Stimulated activated CD4-positive, alpha-beta T cell treated with anti-CD3 and anti-CD28 coated beads, Interleukin-1b, Interleukin-23, amount 100 ng/mL, for 24 hours (primary cell): ENCODE results near the gene ANKFN1.

Experiments
- DNase-seq, 4 experiments: peaks; one replicate each; pipeline ENCODE4 v3.0.0-alpha.2; 2020; ENCODE audit warnings: low read depth in 4 of 4, low spot score in 1 of 4

The ANKFN1 gene

DNA sequence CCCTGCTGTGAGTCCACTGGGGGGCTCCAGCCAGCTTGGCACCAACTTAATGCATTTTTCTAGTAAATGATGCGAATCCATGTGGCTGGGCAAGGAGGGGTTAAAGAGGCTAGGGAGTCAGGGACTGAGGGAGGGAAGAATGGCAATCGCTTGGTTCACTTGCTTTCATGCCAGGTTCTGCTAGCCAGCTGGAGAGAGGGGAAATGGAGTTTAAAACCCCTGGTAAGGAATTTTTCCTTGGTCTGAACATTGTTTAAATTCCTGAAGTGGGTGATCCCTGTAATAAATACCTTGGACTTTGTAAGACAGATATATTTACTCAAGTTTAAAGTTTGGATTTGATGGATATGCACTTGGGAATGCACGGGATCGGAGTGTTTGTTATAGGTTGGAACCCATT lies 22.8 kb downstream of the ANKFN1 start:
- DNase-seq: no peak

DNA sequence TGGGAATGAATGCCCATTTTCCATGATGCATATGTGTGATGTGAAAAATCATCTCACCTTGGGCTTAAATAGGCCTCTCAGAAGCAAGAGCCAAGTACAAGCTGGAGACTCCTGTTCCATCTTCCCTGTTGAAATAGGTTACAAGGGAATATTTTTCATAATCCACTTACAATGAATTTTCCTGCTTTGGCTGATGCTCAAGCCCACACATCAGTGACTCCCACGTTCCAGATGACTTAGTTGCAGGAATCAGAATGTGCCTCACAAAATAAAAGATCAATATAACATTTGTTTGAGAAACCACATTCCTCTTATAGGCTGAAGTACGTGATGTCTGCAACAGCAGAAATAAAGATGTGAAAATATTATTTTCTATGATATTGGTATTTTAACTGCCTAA lies 24.1 kb downstream of the ANKFN1 start:
- DNase-seq: no peak

DNA sequence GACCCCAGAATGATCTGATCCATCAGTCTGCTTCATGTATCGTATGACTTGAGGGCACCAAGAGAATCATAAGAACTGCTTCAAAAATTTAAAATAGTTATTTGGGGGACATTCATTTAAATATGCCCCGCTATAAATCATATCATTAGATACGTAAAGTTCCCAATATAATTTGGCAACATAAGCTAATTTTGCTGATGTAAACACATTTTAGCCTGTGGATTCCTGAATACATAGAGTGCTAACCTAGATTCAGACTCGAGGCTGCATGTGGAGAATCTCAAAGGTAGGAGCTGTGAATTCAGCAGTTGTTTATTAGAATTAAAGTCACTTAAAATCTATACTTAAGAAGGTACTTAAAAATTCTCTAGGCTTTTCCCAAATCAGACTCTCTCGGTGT lies 24.9 kb downstream of the ANKFN1 start:
- DNase-seq: no peak

DNA sequence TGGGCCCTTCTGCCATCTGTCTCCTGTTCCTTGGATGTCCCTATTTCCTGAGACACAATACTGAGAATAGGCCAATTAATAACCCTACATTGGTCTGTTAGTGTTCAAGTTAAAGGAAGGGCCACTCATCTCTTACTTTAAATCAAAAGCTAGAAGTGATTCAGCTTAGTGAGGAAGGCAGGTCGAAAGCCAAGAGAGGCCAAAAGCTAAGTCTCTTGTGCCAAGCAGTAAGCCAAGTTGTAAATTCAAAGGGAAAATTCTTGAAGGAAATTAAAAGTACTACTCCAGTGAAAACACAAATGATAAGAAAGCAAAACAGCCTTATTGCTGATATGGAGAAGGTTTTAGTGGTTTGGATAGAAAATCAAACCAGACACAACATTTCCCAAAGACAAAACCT lies 28.8 kb downstream of the ANKFN1 start:
- DNase-seq: no peak

DNA sequence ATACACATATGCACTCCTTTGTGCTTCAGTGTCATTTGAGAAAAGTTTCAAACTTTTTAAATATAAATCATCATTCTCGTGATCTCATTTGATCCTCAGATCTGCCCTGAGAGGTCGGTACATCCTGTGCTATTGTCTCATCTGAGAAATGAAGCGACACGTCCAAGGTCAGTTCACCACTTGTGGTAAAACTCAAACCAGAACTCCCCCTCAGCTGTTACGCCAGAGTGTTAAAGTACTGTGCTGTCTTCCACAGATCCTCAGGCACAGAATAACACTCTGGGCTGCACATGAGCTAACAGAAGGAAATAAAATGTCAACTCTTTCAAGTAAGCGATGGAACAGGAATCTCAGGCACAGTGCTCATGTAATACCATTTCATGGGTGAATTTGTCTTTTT lies 31.4 kb downstream of the ANKFN1 start:
- no peak for DNase-seq

DNA sequence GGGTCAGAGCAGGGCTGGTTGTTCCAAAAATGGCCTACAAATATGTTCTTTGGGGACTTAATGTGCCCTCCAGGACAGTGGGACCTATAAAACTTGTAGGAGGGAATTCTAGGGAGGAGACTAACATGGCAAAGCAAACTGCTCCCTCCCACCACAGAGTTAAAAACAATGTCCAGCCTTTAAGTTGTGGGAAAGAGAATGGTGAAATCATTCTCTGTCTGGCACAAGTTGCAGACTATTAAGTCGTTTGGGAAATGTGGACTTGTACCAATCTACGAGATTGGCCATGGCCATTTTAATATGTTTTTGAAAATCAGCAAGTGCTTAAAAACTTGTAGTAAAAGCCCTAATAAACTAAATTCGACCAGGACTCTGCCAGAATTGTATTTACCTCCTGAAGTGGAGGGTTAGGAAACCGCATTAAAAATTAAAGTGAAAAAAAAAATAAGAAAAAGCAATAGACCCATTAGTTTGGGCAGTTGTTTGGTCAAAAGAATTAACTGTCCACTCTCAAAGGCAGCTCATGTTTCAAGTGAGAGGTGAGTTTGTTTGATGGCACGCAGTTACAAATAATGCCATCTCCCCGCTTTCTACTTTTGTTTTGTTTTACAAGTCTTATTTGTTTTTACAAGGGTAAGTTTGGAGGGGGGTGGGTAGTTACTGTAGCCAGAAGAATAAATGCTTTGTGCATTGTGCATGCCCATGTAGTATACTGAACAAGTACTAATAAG lies 32.4 kb downstream of the ANKFN1 start:
- DNase-seq: no peak

DNA sequence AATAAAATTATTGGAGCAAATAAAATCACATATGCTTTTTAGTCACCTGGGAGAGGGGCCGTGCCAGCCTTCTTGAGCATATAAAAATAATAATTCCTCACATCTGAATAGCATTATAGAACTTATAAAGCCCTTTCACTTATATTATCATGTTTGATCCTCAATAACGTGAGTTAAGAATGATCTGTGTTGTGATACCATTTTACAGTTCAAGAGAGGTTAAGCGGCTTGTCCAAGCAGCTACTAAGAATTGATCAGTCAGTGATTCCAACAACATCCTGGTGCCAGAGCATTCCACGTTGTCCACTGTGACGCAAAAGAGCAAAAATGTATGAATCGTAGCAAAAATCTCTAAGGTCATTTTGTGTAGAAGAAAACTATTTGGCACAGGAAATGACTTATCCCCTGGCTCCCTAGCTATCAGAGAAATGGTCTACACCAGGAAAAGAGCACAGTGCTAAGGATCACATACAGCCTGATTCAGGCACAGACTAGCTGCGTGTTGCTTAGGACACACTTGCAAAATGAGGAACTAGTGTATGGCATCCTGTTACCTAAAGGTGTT lies 33.0 kb downstream of the ANKFN1 start:
- no peak for DNase-seq

DNA sequence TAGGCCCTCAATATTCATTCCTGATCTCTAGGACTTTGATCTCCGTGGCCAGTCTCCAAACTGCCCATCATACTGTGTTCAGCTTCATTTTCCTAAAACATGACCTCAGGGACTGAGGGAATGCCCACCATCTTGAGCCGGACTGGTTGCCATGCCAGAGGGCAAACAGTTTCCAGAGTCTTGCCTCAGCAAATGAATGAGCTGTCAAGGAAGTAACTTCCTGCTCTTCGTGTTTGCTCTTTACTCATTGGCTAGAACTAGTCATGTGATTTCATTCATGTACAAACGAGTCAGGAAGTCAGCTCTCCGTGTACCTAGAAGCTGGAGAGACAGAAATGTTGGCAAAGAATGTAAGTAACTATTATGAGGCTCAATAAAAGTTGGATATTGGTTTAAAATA lies 50.2 kb downstream of the ANKFN1 start:
- no peak for DNase-seq

DNA sequence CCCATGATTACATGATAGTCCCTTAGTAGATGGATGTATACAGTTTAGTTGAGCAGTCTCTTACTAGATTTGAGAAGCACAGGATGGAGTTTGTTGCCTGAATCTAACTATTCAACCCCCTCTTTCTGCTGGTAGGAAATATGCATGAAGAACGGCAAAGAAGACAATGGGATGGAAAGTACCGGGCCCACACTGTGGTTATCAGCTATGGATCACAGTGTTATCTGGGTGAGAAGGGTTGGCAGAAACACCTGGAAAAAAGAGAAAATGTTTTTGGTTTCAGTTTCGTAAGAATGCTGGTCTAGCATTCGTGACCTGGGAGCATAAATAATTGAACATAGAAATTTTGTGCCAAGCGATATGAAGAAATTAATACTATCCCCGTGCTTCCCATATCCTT lies 53.1 kb downstream of the ANKFN1 start:
- DNase-seq: no peak

DNA sequence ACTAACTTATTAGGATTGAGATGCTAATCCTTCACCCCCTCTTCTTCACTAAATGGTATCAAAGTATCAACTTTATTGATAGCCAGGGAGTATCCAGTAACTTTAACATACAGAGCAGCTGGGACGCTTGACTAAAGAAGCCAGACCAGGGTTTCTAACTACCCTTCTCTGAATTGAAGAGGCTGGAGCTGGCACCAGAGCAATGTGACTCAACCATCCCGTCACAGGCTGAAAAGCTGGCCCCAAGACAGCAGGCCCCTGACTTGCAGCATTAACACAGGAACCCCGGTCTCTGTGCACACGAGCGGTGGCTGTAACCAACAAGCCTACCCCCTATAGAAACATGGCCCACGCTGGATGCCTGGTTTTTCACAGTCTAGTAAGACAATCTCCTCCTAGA lies 59.8 kb downstream of the ANKFN1 start:
- no peak for DNase-seq

DNA sequence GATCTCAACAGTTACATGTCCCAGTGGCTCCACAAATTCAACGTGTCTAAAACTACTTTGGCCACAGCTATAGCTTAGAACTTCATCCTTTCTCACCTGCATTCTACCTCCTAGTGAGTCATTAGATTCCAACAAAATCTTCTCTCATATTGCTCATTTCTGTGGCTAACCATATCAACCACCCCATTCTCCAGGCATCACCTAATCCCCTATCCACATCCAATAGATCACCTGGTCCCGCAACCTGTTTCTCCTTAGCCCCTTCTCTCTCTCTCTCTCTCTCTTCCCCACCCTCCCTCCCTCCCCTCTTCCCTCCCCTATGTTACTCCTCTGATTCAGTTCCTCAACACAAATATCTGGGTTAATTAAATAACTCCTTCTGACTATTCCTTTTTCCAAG lies 64.6 kb downstream of the ANKFN1 start:
- no peak for DNase-seq

DNA sequence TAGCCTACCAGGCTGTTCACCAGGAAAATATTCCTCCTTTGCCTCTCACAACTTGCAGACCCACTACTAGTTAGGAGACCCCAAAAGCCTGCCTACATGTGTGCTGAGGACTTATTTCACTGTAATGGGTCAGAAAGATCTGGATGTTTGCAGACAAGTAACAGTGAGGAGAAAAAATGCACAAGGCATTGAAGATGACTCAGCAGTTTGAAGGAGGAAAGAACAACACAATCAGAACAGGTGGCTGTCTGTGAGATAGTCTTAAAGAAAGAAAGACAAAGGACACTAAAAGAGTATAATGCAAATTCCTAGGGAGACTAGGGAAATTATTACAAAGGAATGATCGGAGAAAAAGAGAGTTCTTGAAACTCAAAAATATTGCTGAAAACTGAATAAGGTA lies 69.0 kb downstream of the ANKFN1 start:
- no peak for DNase-seq

DNA sequence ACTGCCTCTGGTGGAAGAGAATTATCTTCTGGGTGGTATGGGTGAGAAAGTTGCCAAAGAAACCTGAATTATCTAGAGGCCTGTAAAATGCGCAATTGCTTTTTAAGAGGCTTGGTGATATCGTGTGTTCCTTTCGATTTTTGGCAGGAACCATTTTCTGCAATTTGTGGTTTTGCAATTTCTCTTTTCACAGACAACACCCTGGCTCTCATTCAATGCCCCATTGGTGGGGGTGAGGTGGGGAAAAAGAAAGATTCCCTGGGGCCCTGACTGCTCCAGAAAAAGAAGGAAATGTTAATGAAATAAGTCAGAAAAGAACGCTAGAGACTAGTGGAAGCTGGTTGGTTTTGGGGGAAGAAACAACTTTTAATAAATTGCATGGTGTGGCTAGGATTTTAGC lies 77.4 kb downstream of the ANKFN1 start:
- no peak for DNase-seq

DNA sequence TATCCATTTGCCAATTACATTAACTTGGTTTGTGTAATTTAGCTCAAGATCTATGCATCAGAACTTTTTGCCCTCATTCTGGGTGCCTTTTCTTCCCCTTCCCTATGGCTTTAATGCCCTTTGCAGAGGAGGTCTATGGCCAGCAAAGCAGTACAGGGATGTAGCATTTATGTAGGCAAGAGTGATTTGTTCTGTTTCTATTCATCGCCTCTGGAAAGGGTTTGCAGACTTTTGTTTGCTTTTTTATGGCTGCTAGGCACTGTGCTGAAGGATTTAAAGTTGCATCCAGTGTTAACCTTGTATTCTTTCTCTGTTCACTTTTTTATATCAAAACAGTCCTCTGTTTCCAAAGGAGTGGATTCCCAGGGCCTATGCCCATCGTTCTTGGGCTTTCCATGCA lies 78.0 kb downstream of the ANKFN1 start:
- no peak for DNase-seq

DNA sequence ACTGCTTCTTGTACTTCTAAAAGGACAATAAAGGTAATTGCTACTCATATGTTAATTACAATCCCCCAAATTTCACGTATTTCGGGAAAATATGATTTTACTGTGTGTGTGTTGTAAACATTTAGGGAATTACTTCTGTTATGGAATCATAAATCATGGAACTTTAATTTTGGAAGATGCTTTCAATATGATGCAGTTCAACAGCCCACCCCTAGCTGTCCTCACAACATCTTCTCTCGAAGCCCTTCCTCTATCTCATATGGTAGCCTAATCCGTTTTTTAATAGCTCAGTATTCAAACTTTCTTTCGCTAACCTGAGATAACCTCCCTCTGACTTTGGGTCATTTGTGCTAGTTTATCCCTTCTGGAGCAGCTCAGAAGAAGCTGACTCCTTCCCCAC lies 78.4 kb downstream of the ANKFN1 start:
- no peak for DNase-seq

DNA sequence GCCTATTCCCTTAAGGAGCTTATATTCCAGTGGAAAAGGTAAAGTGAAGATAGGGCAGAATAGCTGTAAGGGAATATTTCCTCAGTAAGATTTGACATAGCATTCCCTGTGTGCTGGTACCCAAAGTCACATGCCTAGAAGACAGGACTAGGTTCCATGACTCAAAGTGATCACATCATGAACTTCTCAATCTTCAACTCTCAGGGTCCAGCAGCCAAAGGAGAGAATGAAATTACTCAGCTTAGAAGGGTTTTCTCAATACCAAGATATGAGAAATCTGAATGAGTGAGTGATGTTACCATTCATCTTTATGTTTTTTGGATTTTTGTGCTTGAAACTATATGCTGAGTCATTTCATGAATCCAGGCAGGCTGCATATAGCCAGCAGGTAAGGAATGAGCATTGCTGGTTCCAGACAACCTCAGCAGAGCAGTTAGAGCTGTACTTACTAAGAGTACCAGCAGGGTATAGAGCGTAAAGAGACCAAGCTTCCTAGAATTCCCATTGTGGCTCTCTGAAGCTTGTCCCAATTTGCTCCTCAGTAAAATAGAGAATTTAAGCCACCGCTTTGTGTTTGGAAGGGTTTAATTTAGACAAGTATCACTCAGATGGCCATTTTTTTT lies 91.1 kb downstream of the ANKFN1 start:
- no peak for DNase-seq

DNA sequence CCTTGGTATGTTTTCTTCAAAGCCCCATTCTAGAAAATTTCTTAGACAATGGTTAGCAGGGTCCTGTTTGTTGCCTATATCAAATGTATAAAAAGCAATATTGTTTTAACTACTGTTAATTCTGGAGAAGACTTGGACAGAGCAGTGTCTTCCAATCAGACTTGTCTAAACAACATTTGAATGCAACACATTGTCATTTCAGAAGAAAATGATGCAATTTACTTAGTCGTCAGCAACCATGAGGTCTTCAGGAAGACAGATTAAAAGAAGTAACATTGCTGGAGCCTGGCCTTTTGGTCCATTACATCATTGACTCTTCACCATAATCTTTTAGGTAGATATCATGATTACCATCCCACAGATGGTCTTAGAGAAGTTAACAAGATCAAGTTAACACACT lies 94.5 kb downstream of the ANKFN1 start:
- DNase-seq: no peak

DNA sequence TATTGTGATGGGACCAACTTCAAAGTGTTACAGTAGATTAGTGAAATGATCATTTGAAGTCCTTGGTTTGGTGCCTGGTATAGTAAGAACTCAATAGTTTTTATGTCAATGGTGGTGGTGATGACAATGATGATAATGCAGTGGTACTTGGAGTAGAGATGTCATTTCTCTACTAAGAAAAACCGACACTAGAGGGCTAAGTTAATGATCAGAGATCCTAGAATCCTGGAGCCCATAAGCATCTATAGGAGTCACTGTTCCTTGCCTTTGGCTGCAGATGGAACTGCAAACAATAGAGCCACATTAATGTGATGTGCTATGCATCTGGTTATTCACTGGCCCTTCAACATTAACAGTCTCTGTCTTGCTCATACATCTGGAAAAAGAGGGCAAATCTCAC lies 103.8 kb downstream of the ANKFN1 start:
- DNase-seq: no peak

DNA sequence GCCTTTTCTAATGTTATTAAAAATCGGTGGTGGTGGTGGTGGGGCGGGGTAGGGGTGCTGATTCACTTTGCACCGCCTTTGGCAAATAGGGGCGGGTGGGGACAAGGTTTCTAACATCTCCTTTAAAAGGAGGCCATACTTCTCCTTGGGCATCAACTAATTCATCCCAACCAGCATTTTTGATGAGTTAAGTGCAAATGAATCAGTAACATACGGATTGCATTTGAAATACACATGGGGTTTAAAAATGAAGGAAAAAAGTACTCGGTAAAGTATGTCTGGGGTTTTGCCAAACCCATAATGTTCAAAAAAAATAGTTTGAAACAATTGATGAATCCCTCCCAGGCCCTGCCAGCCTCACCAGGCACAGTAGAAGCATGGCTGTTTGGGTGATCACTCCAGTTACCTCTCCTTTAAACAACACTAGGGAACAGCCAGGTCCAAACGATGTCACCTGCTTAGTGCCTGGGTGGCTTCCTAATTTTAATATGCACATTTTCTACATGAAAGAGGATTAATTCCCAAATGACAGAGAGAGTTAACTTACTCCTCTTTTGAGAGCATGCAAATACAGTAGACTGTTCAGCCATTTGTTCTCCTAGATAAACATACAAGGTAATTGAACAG lies 107.2 kb downstream of the ANKFN1 start:
- DNase-seq: no peak

DNA sequence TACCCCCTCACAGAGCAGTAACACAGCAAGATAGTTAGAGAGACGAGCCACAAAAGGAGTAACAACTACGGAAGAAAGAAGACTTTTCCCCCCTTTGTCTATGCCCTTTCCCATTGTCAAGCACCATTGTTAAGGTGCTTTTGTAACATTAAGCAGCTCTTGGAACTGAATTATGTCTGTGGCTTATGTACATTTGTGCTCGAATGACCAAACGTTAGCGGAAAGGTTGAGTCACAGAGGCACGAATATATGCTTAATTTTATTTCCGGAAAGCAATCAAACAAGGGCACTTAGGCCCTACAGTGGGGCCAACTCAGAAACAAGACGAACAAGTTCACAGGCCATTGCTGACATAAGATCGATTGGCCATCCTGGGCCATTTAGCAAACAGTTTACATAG lies 109.5 kb downstream of the ANKFN1 start:
- no peak for DNase-seq

DNA sequence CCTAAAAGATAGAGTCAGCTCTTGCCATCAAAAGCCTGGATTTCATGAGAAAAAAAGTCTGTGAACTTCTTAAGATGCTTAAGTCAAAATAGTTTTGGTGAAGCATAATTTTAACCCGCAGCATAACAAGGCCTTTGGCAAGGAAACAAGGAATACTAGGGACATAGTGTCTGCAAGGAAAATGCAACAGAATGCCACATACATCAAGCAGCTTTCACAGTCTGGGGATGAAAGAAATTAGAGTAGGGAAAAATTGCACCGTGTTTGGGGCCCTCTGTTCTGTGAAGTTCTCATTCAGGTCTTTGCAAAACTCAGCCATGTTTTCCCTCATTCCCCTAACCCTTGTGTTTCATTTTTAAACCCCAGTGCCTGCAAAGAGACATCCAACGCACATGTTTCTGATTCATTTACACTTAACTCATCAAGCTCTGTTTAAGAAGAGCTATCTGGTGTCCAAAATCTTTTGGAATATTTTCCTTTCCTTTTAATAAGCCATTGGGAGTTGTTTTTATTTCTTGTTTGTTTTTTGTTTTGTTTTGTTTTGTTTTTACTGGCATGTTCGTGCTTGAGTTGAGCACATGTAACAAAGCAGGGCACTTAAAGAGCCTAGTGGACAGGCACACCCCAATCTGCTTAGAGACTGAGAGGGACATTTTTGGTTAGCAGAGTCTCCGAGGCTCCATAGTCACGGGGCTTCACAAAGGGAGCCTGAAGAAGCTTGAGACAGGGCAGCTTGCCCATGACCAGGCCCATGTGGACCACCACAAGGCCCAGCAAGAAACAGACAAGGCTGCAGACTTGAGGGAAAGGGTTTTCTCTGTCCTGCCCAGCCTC lies 116.5 kb downstream of the ANKFN1 start:
- no peak for DNase-seq

DNA sequence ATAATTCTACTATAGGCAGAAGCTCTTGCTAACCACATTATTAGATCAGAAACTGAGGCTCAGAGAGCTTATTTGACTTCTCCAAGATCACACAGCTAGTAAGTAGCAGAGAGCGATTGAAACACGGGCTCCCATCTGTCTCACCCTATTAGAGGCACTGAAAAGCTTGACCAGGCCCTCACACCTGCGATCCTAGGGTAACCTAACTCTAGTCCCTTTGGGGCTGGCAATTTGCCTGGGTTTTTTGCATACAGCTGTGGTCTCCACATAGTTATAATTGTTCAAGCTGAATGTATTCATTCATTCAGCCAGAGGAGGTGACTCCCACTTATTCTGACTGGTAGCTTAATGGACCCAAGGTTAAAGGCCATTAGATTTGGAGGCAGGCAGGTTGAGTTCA lies 121.2 kb downstream of the ANKFN1 start:
- DNase-seq: no peak
